ENCODE results near the gene ABCA1. TPM values are rescaled to one million over a fixed set of nuclear protein-coding genes. Genes with fewer than 3 reads are reported as not detected.

Gene ABCA1
- total and polyA plus RNA-seq, 2 of the 13 experiments (the other 11 are each of a cell fraction or from before 2014, with no cell fraction given), result 26.8 to 63.8 TPM

- no peak overlapping the region for H3K27ac ChIP-seq (ENCODE audit: extremely low read length, insufficient read depth, low read length)
- H3K9ac ChIP-seq (ENCODE audit: insufficient read depth, low read depth, low read length), result no peak overlapping the region
- no TSS peak for BruUV-seq (replicated peaks)
- FAIRE-seq (no peak), DNase-seq (ENCODE audit: low spot score) (no peak), ATAC-seq (no peak)
- POLR2A ChIA-PET, result interaction anchor here (0.7 to 1.5 kb wide), 3 partner anchors 34 to 260 kb away, joined by 4 to 8 read pairs (median 4); partner anchors contain the start of gene ABCA1
- peaks cover 0 to 5% of the 10 kb centered on the region in 2 experiments; a peak in 1 of 5 replicates for H3K27me3 ChIP-seq (ENCODE audit: control insufficient read depth in 1 of 2, insufficient read depth in 2 of 2, low read length in 2 of 2)
- in situ Hi-C loops (cut with HindIII; ENCODE audit: extremely low pct_ligation_motif_present, low pct_unique_long_range_greater_than_20kb), result no loop called here
- CTCF ChIA-PET (ENCODE audit: low intra/inter-chr PET ratio, low total read pairs), result no interaction called here
- H3K4me1 ChIP-seq (ENCODE audit: insufficient read depth, low read length), result peaks cover 32% of the 10 kb centered on the region
- intact Hi-C loops (cut with micrococcal nuclease; ENCODE audit: unreplicated experiment), result no loop called here
- WGBS (ENCODE audit: low lambda C conversion rate), result 38% methylated on average over 6 of the region's 6 CpGs
- no peak for TF ChIP-seq HNRNPUL1 (IDR thresholded peaks at IDR 0.05; ENCODE audit: low read depth, low read length)
- no peaks in the 10 kb centered on the region for H3K9me3 ChIP-seq (ENCODE audit: low read length)
- H3K79me2 ChIP-seq (ENCODE audit: insufficient read depth, low read length), result no peaks in the 10 kb centered on the region
- H4K20me1 ChIP-seq (ENCODE audit: insufficient read depth, low read length), result no peaks in the 10 kb centered on the region
- no peaks in the 10 kb centered on the region for H3K36me3 ChIP-seq (replicated peaks in 1 of 2; ENCODE audit: control insufficient read depth in 1 of 2, insufficient read depth in 2 of 2, low read length in 2 of 2)
- no peak overlapping the region for H2AFZ ChIP-seq (ENCODE audit: low read length)
- H3K4me2 ChIP-seq (ENCODE audit: low read depth, low read length), result peak overlapping the region; percentile 2; the same call in 1 of the 2 replicates
- no peak overlapping the region for H3K4me3 ChIP-seq (replicated peaks in 1 of 3; ENCODE audit: insufficient read depth in 1 of 3, low read depth in 2 of 3, low read length in 3 of 3)
Observed at GRCh38 chr9:104961701-104962359, 33.9 kb upstream of the ABCA1 start.

DNA sequence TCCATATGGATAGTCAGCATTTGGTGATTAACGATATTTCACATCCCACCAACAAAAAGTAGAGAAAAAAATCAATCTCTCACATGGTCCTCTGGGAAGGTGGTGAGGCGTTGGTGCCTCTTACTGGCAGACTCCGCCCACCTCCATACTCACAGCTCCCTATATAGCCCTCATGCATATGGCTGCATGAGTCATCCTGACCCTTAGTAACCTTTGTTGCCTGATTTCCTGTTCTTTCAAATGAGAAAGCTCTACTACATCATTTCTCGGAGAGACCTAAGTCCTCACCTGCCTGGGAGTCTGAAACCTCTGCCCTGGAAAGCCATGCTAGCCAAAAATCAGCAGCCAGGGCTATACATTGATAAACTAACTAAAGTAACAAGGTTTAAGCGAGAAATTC, 33.3 kb upstream of the ABCA1 start:
- Histone ChIP-seq H3K4me3 (replicated peaks in 1 of 3; ENCODE audit: insufficient read depth in 1 of 3, low read depth in 2 of 3, low read length in 3 of 3) (no peak overlapping the region), H3K4me1 (ENCODE audit: insufficient read depth, low read length) (peaks cover 32% of the 10 kb centered on the region), H3K9me3 (ENCODE audit: low read length) (no peaks in the 10 kb centered on the region), H3K9ac (ENCODE audit: insufficient read depth, low read depth, low read length) (no peak overlapping the region), H3K79me2 (ENCODE audit: insufficient read depth, low read length) (no peaks in the 10 kb centered on the region), H3K27me3 (ENCODE audit: control insufficient read depth in 1 of 2, insufficient read depth in 2 of 2, low read length in 2 of 2) (peaks cover 0 to 5% of the 10 kb centered on the region in 2 experiments; a peak in 1 of 5 replicates), H3K27ac (ENCODE audit: extremely low read length, insufficient read depth, low read length) (no peak overlapping the region), H2AFZ (ENCODE audit: low read length) (no peak overlapping the region), H3K4me2 (ENCODE audit: low read depth, low read length) (peak overlapping the region; percentile 2; the same call in 1 of the 2 replicates), H3K36me3 (replicated peaks in 1 of 2; ENCODE audit: control insufficient read depth in 1 of 2, insufficient read depth in 2 of 2, low read length in 2 of 2) (no peaks in the 10 kb centered on the region), H4K20me1 (ENCODE audit: insufficient read depth, low read length) (no peaks in the 10 kb centered on the region)
- DNase-seq (ENCODE audit: low spot score) (peak; percentile 72), ATAC-seq (peak; percentile 84), FAIRE-seq (no peak)
- no TSS peak for BruUV-seq (replicated peaks)
- ChIA-PET POLR2A (interaction anchor here (0.7 to 1.5 kb wide), 3 partner anchors 34 to 261 kb away, joined by 4 to 8 read pairs (median 4); partner anchors contain the start of gene ABCA1), CTCF (ENCODE audit: low intra/inter-chr PET ratio, low total read pairs) (no interaction called here)
- in situ Hi-C loops (cut with HindIII; ENCODE audit: extremely low pct_ligation_motif_present, low pct_unique_long_range_greater_than_20kb), result no loop called here
- WGBS (ENCODE audit: low lambda C conversion rate), result 6% methylated on average over 5 of the region's 5 CpGs
- intact Hi-C loops (cut with micrococcal nuclease; ENCODE audit: unreplicated experiment), result no loop called here
- TF ChIP-seq JUND (CRISPR knock-in tag; IDR thresholded peaks at IDR 0.05) (peak; percentile 74), ARID5B (CRISPR knock-in tag; IDR thresholded peaks at IDR 0.05) (peak; percentile 64; the same call in 1 of the 2 replicates), THAP11 (CRISPR knock-in tag; IDR thresholded peaks at IDR 0.05) (peak; percentile 64), PPARG (CRISPR knock-in tag; conservative IDR thresholded peaks at IDR 0.05) (0 out of 2 replicates have a peak, but pooled peaks have one; percentile 36), SRF (IDR thresholded peaks at IDR 0.05; ENCODE audit: low read depth, low read length) (peak; percentile 47; the same call in 1 of the 2 replicates), HMG20A (CRISPR knock-in tag; IDR thresholded peaks at IDR 0.05; ENCODE audit: borderline replicate concordance) (peak; percentile 40; the same call in 1 of the 2 replicates), ZNF331 (CRISPR knock-in tag; IDR thresholded peaks at IDR 0.05) (no peak), ELF3 (CRISPR knock-in tag; IDR thresholded peaks at IDR 0.05) (peak; percentile 61; the same call in 1 of the 2 replicates)
